GM12874 (cell line): ENCODE measurements around the gene HMGB1.

ENCODE experiments used
- CTCF ChIP-seq: IDR thresholded peaks from 2 replicates; pipeline ENCODE4 v1.5.1; 2011; ENCODE audit warnings: low read depth, mild to moderate bottlenecking, control low read depth, low read length, moderate library complexity; ENCODE audit not compliant: insufficient read depth

The HMGB1 gene

GRCh38 chr13:30435911-30436451 lies 29.8 kb downstream of the HMGB1 start:
- TF ChIP-seq CTCF, result no peak

- no peak for TF ChIP-seq CTCF
These were observed 34.3 kb downstream of the HMGB1 start for GRCh38 chr13:30431269-30431940.

GRCh38 chr13:30429721-30430694 lies 35.7 kb downstream of the HMGB1 start:
- TF ChIP-seq CTCF, result no peak

- TF ChIP-seq CTCF, result no peak
These were observed 36.5 kb downstream of the HMGB1 start for GRCh38 chr13:30429235-30429634.

- no peak for TF ChIP-seq CTCF
These were observed 41.8 kb downstream of the HMGB1 start for GRCh38 chr13:30423891-30424290.

GRCh38 chr13:30422054-30422839 lies 43.5 kb downstream of the HMGB1 start, which contains the start of gene UBE2L5:
Gene UBE2L5, plus strand, starts transcription at chr13:30422493. Its CDS starts 5,498 bp downstream, at chr13:30427991.
- TF ChIP-seq CTCF, result no peak
